ENCODE measurements around the gene ZFPM1.

Gene ZFPM1

DNA sequence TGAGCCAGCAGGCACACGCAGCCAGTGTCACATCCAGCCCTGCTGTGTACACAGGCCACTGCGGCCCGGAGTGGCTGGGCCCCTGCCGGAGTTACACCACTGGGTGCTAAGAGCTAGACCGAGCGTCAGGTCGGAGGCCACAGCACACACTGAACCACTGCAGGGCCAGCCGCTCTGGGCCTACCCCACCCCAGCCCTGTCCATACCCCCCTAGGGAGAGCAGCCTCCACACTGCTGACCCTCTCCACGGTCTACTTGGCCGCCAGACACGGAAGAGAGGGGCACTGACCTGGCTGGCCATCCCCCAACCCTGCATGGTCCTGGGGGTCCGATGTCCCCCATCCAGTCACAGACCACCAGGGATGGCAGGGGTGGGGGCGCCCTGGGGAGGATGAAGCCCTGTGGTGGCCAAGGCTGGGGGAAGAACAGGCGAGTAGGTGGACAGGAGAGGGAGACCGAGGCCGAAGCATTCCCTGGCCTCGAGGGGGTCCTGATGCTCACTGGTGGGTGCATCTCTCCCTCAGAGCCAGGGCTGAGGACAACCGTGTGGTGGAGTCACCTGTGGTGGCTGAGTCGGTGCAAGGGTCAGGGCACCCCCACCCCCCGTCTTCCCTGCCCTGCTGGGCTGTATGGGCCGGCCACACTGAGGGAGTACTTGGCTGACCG, 82.2 kb downstream of the ZFPM1 start:
- no peak for TF ChIP-seq JUND (IDR thresholded peaks at IDR 0.05; ENCODE audit: low read depth)
- DNase-seq (ENCODE audit: low read depth in 1 of 2, low spot score in 1 of 2): no peak
- in situ Hi-C loops (cut with HindIII; ENCODE audit: low pct_unique_long_range_greater_than_20kb, low sequenced_read_pairs): no loop called here

DNA sequence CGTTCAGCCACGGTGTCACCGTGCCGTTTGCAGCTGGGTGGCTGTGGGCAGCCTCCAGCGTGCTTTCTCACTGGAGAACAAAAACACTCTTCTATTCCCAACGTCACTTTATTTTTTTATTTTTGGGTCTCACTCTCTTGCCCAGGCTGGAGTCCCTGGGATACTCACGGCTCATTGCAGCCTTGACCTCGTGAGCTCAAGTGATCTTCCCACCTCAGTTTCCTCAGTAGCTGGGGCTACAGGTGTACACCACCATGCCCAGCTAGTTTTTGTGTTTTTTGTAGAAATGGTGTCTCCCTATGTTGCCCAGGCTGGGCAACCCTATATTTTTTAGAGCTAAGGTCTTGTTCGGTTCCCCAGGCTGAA, 82.8 kb downstream of the ZFPM1 start:
- in situ Hi-C loops (cut with HindIII; ENCODE audit: low pct_unique_long_range_greater_than_20kb, low sequenced_read_pairs): no loop called here
- DNase-seq (ENCODE audit: low read depth in 1 of 2, low spot score in 1 of 2): no peak
- TF ChIP-seq JUND (IDR thresholded peaks at IDR 0.05; ENCODE audit: low read depth): no peak

DNA sequence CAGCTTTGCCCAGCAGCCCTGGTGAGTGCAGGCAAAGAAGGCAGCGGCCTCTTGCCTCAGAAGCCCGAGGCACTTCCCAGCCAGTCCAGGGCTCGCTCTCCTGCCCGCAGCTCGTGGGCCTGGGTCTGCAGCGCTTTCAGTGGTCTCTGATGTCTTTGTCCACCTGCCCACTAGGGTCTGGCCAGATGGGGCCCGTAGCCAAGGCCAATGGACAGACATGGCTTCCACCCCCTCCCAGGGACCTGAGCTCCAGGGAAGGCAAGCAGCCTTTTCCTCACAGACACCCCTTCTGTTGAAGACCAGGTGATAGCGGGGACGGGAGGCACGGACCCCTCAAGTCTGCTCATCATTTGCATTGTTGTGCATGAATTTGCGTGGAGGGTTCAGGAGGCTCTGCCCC, 83.4 kb downstream of the ZFPM1 start:
- in situ Hi-C loops (cut with HindIII; ENCODE audit: low pct_unique_long_range_greater_than_20kb, low sequenced_read_pairs): no loop called here
- TF ChIP-seq JUND (IDR thresholded peaks at IDR 0.05; ENCODE audit: low read depth): no peak
- no peak for DNase-seq (ENCODE audit: low read depth in 1 of 2, low spot score in 1 of 2)

DNA sequence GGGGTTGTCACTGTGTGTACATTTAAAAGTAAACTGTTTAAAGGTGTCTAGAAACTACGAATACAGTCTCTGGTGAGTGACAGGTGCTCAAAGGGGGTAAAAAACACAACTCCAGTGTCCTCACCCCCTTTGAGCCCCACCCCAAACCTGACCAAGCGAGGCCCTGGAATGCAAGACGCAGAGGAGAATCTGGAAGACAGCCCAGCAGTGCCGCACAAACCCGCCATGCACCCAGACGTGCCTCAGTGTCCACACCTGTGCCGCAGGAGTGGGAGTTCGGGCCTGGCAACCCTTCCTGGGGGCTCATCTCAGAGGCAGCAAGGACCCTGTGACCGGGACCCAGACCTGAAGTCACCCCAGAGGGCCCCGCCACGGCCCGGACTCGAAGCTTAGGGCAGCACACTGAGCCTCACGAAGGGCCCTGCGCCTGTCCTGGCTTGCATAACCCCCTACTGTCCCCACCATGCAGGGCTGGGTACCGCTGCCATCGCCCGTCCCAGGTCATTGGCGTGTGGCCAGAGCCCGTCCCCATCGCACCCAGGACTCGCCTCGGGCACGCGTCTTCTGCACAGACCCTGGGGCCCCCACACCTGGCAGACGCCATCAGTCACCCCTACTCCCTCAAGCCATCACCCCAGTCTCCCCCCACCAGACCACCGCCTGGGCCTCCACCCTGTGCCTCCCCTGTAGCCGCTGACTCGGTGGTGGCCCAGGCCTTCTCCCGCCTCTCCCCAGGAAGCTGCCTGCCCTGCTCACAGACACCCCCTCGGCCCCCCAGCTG, 84.1 kb downstream of the ZFPM1 start:
- in situ Hi-C loops (cut with HindIII; ENCODE audit: low pct_unique_long_range_greater_than_20kb, low sequenced_read_pairs): no loop called here
- DNase-seq (ENCODE audit: low read depth in 1 of 2, low spot score in 1 of 2): peak in 1 of 2 experiments; percentile 32
- no peak for TF ChIP-seq JUND (IDR thresholded peaks at IDR 0.05; ENCODE audit: low read depth)

DNA sequence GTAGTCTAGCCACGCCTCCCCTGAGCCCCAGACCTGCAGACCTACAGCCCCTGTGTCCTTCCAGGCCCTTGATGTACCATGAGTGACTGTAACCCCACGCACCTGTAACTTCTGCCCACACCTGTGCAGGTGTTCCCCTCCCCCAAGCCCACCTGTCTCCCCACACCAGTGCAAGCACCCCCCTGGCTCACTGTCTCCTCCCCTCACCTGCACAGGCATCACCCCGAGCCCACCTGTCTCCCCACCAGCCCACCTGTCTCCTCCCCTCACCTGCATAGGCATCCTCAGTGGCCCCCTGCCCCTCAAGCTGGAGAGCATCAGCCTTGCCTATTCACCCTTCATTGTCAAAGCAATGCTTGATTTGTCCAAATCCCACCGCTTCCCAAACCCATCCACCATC, 84.8 kb downstream of the ZFPM1 start:
- no peak for DNase-seq (ENCODE audit: low read depth in 1 of 2, low spot score in 1 of 2)
- no peak for TF ChIP-seq JUND (IDR thresholded peaks at IDR 0.05; ENCODE audit: low read depth)
- in situ Hi-C loops (cut with HindIII; ENCODE audit: low pct_unique_long_range_greater_than_20kb, low sequenced_read_pairs): no loop called here

DNA sequence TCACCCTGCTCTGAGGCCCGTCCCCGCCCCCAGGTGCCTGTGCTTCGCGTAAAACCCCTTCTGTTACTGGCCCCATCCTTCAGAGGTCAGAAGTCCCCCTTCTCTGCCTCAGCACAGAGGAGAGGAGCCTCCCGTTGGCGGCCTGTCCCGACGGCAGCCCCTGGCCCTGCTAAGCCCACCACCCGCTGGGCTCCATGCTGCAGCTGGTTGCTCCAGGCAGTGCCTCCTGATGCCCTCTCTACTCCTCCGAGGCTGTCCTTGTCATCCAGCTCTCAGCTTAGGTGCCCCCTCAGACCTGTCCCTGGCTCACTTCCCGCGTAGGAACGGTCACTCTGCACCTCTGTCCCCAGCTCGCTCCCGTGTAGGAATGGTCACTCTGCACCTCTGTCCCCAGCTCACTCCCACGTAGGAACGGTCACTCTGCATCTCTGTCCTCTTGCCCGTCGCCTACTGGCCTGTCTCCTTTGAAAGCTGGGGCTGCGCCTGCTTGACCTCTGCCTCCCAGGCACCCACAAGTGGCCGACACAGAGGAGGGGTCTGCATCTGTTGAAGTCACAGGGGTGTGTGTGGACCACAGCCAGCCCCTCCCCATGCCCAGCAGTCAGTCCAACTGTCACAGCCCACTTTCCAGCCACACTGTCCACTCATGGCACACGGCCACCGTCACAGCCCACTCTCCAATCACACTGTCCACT, 85.4 kb downstream of the ZFPM1 start:
- DNase-seq (ENCODE audit: low read depth in 1 of 2, low spot score in 1 of 2): no peak
- no peak for TF ChIP-seq JUND (IDR thresholded peaks at IDR 0.05; ENCODE audit: low read depth)
- in situ Hi-C loops (cut with HindIII; ENCODE audit: low pct_unique_long_range_greater_than_20kb, low sequenced_read_pairs): no loop called here

DNA sequence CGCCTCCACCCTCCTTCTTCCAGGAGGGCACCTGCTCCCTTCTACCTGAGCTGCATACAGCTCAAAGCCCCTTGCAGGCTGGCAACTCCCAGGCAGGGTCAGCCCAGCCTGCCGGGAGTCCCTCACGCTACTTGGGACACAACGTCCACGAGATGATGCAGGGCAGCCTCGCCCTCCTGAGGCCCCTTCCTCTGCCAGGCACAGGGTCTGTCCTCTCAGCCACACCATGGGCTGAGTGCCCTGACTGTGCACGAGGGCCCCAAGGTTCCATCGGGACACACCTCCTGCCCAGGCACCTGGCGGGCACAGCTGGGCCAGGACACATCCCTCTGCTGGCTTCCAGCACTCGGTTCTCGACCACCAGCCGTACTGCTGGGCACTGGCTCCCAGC, 86.2 kb downstream of the ZFPM1 start:
- no peak for DNase-seq (ENCODE audit: low read depth in 1 of 2, low spot score in 1 of 2)
- in situ Hi-C loops (cut with HindIII; ENCODE audit: low pct_unique_long_range_greater_than_20kb, low sequenced_read_pairs): no loop called here

DNA sequence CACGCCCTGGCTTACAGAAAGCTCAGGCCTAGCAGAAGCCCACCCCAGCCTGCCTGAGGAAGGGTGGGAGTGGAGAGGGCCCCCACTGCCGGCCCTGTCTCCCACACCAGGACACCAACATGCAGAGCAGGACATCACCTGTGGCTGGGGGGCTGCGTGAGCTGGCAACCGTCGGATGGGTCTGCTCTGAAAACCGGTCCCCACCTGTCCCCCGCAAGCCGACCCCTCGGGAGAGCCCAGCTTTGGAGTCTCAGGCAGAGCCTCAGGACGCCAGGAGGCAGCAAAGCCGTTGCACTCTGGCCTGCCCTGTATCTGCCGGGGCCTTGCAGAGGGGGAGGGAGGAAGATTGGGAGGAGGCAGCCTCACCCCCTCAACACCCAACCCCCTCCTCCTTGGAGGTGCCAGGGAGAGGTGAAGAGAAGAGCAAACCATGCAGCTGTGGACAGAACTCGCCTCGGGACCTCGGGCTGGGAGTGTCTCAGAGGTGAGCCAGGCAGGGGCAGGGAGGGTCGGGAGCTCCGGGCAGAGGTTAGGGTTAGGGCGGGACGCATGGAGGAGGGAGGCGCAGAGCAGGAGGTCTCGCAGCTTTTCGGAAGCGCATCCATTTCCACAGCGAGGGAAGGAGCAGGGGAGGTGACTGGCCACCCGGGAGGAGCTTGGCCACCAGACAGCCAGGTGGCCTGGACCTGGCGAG, 86.7 kb downstream of the ZFPM1 start:
- no peak for TF ChIP-seq JUND (IDR thresholded peaks at IDR 0.05; ENCODE audit: low read depth)
- in situ Hi-C loops (cut with HindIII; ENCODE audit: low pct_unique_long_range_greater_than_20kb, low sequenced_read_pairs): no loop called here
- DNase-seq (ENCODE audit: low read depth in 1 of 2, low spot score in 1 of 2): no peak

More for the DNA sequence above, 86.2 kb downstream of the ZFPM1 start:
- no peak for TF ChIP-seq JUND (IDR thresholded peaks at IDR 0.05; ENCODE audit: low read depth)

DNA sequence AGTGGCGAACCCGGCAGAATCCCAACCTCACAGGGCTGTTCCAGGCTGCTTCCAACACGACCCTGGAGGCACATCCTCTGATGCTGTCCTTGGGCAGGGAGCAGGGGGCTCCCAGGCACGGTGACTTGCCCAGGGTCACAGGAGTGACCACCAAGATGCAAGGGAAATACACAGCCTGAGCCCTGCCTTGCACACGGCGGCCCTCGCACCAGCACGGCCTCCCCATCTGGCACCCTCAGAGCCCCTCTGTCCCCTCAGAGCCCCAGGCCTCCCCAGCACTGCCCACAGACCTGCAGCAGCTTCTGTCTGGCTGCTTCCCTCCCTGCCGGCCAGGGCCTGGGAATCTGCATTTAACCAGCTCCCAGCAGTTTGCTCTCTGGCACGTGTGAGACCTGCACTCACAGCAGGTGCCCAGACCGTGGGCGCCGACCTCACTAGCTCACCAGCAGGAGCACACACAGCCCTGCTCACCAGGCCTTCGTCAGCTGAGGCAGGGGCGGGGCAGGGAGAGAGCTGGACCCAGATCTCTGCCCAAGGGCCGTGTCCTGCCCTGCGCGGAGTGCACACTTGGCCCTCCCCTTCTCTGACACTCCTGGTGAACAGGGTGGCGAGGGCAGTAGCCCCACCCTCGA, 87.4 kb downstream of the ZFPM1 start:
- in situ Hi-C loops (cut with HindIII; ENCODE audit: low pct_unique_long_range_greater_than_20kb, low sequenced_read_pairs): no loop called here
- TF ChIP-seq JUND (IDR thresholded peaks at IDR 0.05; ENCODE audit: low read depth): no peak
- DNase-seq (ENCODE audit: low read depth in 1 of 2, low spot score in 1 of 2): no peak

DNA sequence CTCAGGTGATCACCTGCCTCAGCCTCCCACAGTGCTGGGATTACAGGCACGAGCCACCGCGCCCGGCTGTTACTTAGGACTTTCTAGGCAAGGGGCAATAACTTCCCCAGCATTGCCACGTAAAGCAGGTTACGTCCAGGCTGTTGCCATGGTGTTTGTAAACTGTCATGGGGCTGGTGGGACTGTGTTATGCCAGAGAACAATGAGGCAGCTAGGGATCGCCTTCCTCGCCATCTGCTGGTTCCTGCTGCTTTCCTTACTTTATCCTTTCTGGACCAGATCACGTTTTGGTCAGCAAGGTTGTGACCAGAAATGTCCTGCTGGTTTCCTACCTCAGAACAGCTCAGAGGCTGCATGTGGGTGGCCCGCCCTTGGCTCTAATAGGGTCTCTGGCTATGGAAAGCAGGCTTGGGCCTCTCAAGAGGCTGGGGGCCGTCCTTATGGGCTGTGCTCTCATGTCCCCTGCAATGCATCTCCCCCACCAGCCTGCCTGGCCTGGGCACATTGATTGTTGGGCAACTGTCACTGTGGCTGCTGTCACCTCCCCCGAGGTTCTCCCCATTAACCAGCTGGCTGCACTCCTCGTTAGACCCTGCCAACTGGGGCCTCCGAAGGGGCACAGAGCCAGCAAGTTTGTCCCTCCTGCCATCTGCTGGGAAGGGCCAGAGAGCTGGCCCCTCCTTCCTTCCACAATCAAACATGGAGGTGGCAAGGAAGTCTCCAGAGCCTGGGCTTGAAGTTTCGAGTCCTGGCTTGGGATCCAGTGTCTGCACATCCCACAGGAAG, 88.9 kb downstream of the ZFPM1 start:
- no peak for DNase-seq (ENCODE audit: low read depth in 1 of 2, low spot score in 1 of 2)
- TF ChIP-seq JUND (IDR thresholded peaks at IDR 0.05; ENCODE audit: low read depth): no peak
- in situ Hi-C loops (cut with HindIII; ENCODE audit: low pct_unique_long_range_greater_than_20kb, low sequenced_read_pairs): no loop called here

DNA sequence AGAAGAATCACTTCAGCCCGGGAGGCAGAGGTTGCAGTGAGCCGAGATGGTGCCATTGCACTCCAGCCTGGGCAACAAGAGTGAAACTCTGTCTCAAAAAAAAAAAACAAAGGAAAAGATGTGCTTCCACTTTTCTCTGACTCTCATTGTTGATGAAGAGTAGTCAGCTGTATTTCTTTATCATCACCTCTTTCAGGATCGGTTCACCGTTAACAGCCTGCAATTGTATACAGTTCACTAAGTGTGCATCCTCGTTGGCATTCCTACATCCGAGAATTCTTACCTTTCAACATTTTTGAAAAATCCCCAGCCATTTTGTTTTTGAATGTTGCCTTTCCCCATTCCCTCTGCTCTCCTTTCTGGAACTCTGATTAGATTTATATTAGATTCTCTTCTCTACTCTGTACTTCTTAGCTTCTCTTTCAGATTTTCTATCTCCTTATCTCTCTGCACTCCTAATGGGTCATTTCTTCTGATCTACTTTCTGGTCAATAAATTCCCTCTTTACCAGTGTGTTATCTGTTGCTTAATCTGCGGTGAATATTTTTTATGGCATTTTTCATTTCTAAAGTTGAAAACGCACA, 90.2 kb downstream of the ZFPM1 start:
- no peak for TF ChIP-seq JUND (IDR thresholded peaks at IDR 0.05; ENCODE audit: low read depth)

More for the DNA sequence above, 90.2 kb downstream of the ZFPM1 start:
- in situ Hi-C loops (cut with HindIII; ENCODE audit: low pct_unique_long_range_greater_than_20kb, low sequenced_read_pairs): no loop called here
- DNase-seq (ENCODE audit: low read depth in 1 of 2, low spot score in 1 of 2): no peak

Measured in T47D (cell line).